Stomach (tissue), 4 donors: ENCODE results near the gene CPSF4L.
A peak's percentile ranks its signal among the peaks of the same experiment; 100 is the strongest.

Experiments
- POLR2A ChIP-seq, 4 donors: fragments of 450-650 bp; IDR thresholded peaks; one replicate each; pipeline ENCODE4 v1.6.1; 2016; ENCODE audit warnings: antibody characterized with exemption in 4 of 4, control low read depth in 2 of 4, mild to moderate bottlenecking in 1 of 4, moderate library complexity in 1 of 4
- POLR2AphosphoS5 ChIP-seq, 3 donors: sonication (generic); formaldehyde crosslinking; IDR thresholded peaks; one replicate each; pipeline ENCODE4 v1.6.1; 2016; ENCODE audit warnings: antibody characterized with exemption in 3 of 3
- TF ChIP-seq, protein P1 (sequence below), 7 experiments: fragments of 450-650 bp in 4 of 7; fragments of 200-600 bp in 3 of 7; sonication (generic) in 3 of 7; IDR thresholded peaks; one replicate each; pipeline ENCODE4 v1.5.1; 2016 to 2019; ENCODE audit warnings: antibody characterized with exemption in 7 of 7, control low read depth in 2 of 7, mild to moderate bottlenecking in 1 of 7

DNA sequence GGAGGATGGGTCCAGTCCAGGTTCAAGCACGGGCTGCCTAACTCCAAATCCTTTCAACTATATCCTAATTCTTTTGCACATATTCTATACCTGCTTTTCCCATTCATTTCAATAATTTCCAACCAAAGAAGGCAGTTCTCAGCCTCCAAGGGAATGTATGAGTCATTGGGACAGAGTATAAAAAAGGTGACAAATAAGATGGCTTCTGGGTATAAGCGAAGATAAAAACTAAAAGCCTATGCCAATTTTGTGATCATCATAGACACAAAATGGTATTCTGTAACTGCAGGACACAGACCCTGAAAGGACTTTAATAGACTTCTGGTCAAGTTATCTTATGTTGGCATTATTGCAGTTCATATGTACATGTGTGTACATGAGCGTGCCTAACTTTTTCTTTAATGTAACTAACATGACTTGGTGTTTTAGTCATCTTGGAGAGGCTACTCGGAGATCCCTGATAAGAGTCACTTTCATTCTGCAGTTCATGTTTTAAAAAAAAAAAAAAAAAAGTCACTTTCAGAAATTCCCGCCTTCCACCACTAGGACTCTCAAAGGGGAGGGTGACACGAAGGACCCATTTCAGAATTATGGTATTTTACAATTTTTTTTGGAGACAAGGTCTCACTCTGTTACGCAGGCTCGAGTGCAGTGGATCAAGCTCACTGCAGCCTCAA lies 51.5 kb downstream of the CPSF4L start:
- TF ChIP-seq, protein P1, sequence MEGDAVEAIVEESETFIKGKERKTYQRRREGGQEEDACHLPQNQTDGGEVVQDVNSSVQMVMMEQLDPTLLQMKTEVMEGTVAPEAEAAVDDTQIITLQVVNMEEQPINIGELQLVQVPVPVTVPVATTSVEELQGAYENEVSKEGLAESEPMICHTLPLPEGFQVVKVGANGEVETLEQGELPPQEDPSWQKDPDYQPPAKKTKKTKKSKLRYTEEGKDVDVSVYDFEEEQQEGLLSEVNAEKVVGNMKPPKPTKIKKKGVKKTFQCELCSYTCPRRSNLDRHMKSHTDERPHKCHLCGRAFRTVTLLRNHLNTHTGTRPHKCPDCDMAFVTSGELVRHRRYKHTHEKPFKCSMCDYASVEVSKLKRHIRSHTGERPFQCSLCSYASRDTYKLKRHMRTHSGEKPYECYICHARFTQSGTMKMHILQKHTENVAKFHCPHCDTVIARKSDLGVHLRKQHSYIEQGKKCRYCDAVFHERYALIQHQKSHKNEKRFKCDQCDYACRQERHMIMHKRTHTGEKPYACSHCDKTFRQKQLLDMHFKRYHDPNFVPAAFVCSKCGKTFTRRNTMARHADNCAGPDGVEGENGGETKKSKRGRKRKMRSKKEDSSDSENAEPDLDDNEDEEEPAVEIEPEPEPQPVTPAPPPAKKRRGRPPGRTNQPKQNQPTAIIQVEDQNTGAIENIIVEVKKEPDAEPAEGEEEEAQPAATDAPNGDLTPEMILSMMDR (IDR thresholded peaks at IDR 0.05), result peak in 2 of 7 experiments; percentile 6 to 8
- TF ChIP-seq POLR2AphosphoS5 (IDR thresholded peaks at IDR 0.05), result no peak
- no peak for TF ChIP-seq POLR2A (IDR thresholded peaks at IDR 0.05)
